ENCODE measurements around the gene RBMS1. TPM values are rescaled to one million over a fixed set of nuclear protein-coding genes. Genes with fewer than 3 reads are reported as not detected.

Gene RBMS1
- total and polyA plus RNA-seq, 2 of the 13 experiments (the other 11 are each of a cell fraction or from before 2014, with no cell fraction given), result 55.5 to 110 TPM

GRCh38 chr2:160366474-160366873 is 127.1 kb downstream of the RBMS1 start:
- ChIA-PET CTCF (ENCODE audit: low intra/inter-chr PET ratio, low total read pairs) (no interaction called here), POLR2A (no interaction called here)
- ATAC-seq, result no peak

More at GRCh38 chr2:160366474-160366873, 127.1 kb downstream of the RBMS1 start:
- Histone ChIP-seq H3K4me1 (ENCODE audit: insufficient read depth, low read length) (no peaks in the 10 kb centered on the region), H3K4me2 (ENCODE audit: low read depth, low read length) (no peak overlapping the region), H3K9me3 (ENCODE audit: low read length) (no peaks in the 10 kb centered on the region), H3K27ac (ENCODE audit: extremely low read length, insufficient read depth, low read length) (no peak overlapping the region), H3K27me3 (ENCODE audit: control insufficient read depth in 1 of 2, insufficient read depth in 2 of 2, low read length in 2 of 2) (no peaks in the 10 kb centered on the region), H3K9ac (ENCODE audit: insufficient read depth, low read depth, low read length) (no peak overlapping the region), H3K79me2 (ENCODE audit: insufficient read depth, low read length) (peaks cover 11% of the 10 kb centered on the region), H3K36me3 (replicated peaks in 1 of 2; ENCODE audit: control insufficient read depth in 1 of 2, insufficient read depth in 2 of 2, low read length in 2 of 2) (peaks cover 8 to 27% of the 10 kb centered on the region in 2 experiments; a peak in 4 of 5 replicates), H2AFZ (ENCODE audit: low read length) (no peak overlapping the region), H3K4me3 (replicated peaks in 1 of 3; ENCODE audit: insufficient read depth in 1 of 3, low read depth in 2 of 3, low read length in 3 of 3) (no peak overlapping the region), H4K20me1 (ENCODE audit: insufficient read depth, low read length) (peaks cover 7% of the 10 kb centered on the region; the same call in 1 of the 2 replicates)
- no peak for DNase-seq (ENCODE audit: low spot score)
- BruUV-seq (replicated peaks), result no TSS peak
- 100% methylated on average over 1 of the region's 1 CpG for WGBS (ENCODE audit: low lambda C conversion rate)
- TF ChIP-seq HOXA3 (CRISPR knock-in tag; IDR thresholded peaks at IDR 0.05), result no peak
- no peak for TF ChIP-seq TCF7L2 (IDR thresholded peaks at IDR 0.05; ENCODE audit: low read depth, low read length)
- no peak for TF ChIP-seq MAFK (conservative IDR thresholded peaks at IDR 0.05 in 1 of 2, IDR thresholded peaks at IDR 0.05 in 1 of 2; ENCODE audit: low read length in 2 of 2)
- TF ChIP-seq RBAK (CRISPR knock-in tag; IDR thresholded peaks at IDR 0.05), result no peak
- no peak for TF ChIP-seq ETV5 (CRISPR knock-in tag; IDR thresholded peaks at IDR 0.05; ENCODE audit: borderline replicate concordance)
- TF ChIP-seq PRMT3 (CRISPR knock-in tag; IDR thresholded peaks at IDR 0.05; ENCODE audit: borderline replicate concordance, low read depth), result no peak
- no peak for TF ChIP-seq PITX1 (CRISPR knock-in tag; IDR thresholded peaks at IDR 0.05)
- no peak for TF ChIP-seq PAX8 (CRISPR knock-in tag; IDR thresholded peaks at IDR 0.05; ENCODE audit: borderline replicate concordance)
- TF ChIP-seq BRF2 (CRISPR knock-in tag; IDR thresholded peaks at IDR 0.05), result no peak
- no peak for TF ChIP-seq CSRNP2 (CRISPR knock-in tag; conservative IDR thresholded peaks at IDR 0.05; ENCODE audit: low read depth)
- TF ChIP-seq RAD51 (IDR thresholded peaks at IDR 0.05; ENCODE audit: borderline replicate concordance), result no peak
- no peak for TF ChIP-seq CSRNP1 (CRISPR knock-in tag; IDR thresholded peaks at IDR 0.05)
- TF ChIP-seq TAF15 (IDR thresholded peaks at IDR 0.05; ENCODE audit: low read depth, low read length, poor library complexity, severe bottlenecking), result no peak
- TF ChIP-seq ZNF724P (CRISPR knock-in tag; IDR thresholded peaks at IDR 0.05; ENCODE audit: borderline replicate concordance), result no peak
- no peak for TF ChIP-seq PBX2 (CRISPR knock-in tag; IDR thresholded peaks at IDR 0.05)
- TF ChIP-seq ZNF350 (CRISPR knock-in tag; IDR thresholded peaks at IDR 0.05; ENCODE audit: borderline replicate concordance, low read depth), result no peak
- no peak for TF ChIP-seq ZMAT5 (CRISPR knock-in tag; IDR thresholded peaks at IDR 0.05; ENCODE audit: borderline replicate concordance, low read depth)
- no peak for TF ChIP-seq ZNF383 (CRISPR knock-in tag; IDR thresholded peaks at IDR 0.05; ENCODE audit: borderline replicate concordance)
- in situ Hi-C loops (cut with HindIII; ENCODE audit: extremely low pct_ligation_motif_present, low pct_unique_long_range_greater_than_20kb) (no loop called here), intact Hi-C loops (cut with micrococcal nuclease; ENCODE audit: unreplicated experiment) (no loop called here)
- no peak for FAIRE-seq

Data from HepG2 (cell line).